Neural progenitor cell (in vitro differentiated cells): ENCODE results near the gene SPSB3.

Experiments
- EZH2 ChIP-seq: fragments of 200-600 bp; sonication (generic); IDR thresholded peaks from 2 replicates; pipeline ENCODE4 v1.6.1; 2017; ENCODE audit warnings: antibody characterized with exemption, mild to moderate bottlenecking, moderate library complexity
- EZH2phosphoT487 ChIP-seq: fragments of 200-600 bp; sonication (generic); IDR thresholded peaks from 2 replicates; pipeline ENCODE4 v1.6.1; 2017; ENCODE audit warnings: antibody characterized with exemption
- TF ChIP-seq, protein P1 (sequence below): fragments of 200-600 bp; sonication (generic); IDR thresholded peaks from 2 replicates; pipeline ENCODE4 v1.5.1; 2017; ENCODE audit warnings: antibody characterized with exemption, mild to moderate bottlenecking

DNA sequence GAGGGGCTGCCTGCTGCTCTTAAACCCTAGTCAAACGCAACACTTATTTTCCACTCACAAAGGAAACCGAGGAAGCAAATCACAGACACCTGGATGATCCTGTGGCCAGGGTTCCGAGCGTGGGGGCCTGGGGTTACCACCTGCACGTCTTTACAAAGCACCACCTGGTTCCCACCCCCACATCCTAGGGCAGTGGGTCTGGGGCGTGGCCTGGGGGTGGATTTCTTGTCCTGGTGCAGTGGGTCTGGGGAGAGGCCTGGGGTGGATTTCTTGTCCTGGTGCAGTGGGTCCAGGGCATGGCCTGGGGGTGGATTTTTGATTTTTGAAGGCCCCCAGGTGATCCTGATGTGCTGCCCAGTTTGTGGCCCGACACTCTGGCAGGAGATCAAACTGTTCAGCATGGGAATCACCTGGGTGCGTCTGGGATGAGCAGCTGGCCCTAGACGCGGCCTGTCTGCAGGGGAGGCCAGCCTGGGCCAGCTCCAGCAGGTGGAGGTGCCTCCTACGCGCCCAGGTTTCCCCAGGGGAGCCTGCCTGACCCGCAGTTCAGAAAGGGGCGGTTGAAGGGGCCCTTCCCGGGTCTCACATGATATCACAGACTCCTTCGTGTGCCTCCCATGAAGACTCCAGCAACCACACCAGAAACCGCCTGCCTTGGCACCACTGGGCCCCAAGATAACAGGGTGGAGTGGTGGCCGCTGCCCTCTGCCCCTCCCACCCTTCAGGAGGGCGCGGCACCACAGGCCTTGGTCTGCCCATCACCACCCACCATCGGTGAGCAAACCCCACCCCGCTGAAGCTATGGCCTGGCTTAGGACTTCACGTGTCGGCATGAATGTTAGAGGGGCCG is 38.0 kb upstream of the SPSB3 start:
- TF ChIP-seq, protein P1, sequence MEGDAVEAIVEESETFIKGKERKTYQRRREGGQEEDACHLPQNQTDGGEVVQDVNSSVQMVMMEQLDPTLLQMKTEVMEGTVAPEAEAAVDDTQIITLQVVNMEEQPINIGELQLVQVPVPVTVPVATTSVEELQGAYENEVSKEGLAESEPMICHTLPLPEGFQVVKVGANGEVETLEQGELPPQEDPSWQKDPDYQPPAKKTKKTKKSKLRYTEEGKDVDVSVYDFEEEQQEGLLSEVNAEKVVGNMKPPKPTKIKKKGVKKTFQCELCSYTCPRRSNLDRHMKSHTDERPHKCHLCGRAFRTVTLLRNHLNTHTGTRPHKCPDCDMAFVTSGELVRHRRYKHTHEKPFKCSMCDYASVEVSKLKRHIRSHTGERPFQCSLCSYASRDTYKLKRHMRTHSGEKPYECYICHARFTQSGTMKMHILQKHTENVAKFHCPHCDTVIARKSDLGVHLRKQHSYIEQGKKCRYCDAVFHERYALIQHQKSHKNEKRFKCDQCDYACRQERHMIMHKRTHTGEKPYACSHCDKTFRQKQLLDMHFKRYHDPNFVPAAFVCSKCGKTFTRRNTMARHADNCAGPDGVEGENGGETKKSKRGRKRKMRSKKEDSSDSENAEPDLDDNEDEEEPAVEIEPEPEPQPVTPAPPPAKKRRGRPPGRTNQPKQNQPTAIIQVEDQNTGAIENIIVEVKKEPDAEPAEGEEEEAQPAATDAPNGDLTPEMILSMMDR: no peak
- TF ChIP-seq EZH2 (no peak), EZH2phosphoT487 (no peak)
